AG09319 (cell line): ENCODE results near the gene GCLM.
"Not testable (repeated sequence)": the region's sequence is repeated elsewhere in the genome, so short reads cannot be mapped to it uniquely, and the experiment has no call there.

ENCODE experiments used
- DNase-seq: peaks from one replicate; pipeline ENCODE4 v3.0.0-alpha.2; 2010; ENCODE audit warnings: low read depth; ENCODE audit errors: extremely low read depth
- TF ChIP-seq, protein P1 (sequence below): IDR thresholded peaks from 2 replicates; pipeline ENCODE4 v1.5.1; 2011; ENCODE audit warnings: low read depth, mild to moderate bottlenecking, inconsistent platforms, low read length, moderate library complexity

GCLM gene

DNA sequence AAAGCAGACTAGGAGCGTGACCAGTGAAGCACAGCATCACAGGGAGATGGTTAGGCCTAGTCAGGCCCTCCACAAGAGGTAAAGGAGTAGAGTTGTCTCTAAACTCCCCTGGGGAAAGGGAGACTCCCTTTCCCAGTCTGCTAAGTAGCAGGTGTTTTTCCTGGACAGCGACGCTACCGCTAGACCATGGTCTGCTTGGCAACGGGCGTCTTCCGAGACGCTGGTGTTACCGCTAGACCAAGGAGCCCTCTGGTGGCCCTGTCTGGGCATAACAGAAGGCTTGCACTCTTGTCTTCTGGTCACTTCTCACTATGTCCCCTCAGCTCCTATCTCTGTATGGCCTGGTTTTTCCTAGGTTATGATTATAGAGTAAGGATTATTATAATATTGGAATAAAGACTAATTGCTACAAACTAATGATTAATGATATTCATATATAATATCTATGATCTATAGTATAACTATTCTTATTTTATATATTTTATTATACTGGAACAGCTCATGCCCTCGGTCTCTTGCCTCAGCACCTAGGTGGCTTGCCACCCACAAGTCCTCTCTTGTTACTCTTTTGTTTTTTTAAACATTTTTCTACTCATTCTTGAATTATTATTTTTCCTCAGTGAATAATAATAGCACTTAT is 58.4 kb downstream of the GCLM start:
- DNase-seq, result not testable (repeated sequence)
- TF ChIP-seq, protein P1, sequence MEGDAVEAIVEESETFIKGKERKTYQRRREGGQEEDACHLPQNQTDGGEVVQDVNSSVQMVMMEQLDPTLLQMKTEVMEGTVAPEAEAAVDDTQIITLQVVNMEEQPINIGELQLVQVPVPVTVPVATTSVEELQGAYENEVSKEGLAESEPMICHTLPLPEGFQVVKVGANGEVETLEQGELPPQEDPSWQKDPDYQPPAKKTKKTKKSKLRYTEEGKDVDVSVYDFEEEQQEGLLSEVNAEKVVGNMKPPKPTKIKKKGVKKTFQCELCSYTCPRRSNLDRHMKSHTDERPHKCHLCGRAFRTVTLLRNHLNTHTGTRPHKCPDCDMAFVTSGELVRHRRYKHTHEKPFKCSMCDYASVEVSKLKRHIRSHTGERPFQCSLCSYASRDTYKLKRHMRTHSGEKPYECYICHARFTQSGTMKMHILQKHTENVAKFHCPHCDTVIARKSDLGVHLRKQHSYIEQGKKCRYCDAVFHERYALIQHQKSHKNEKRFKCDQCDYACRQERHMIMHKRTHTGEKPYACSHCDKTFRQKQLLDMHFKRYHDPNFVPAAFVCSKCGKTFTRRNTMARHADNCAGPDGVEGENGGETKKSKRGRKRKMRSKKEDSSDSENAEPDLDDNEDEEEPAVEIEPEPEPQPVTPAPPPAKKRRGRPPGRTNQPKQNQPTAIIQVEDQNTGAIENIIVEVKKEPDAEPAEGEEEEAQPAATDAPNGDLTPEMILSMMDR, result peak; percentile 47

DNA sequence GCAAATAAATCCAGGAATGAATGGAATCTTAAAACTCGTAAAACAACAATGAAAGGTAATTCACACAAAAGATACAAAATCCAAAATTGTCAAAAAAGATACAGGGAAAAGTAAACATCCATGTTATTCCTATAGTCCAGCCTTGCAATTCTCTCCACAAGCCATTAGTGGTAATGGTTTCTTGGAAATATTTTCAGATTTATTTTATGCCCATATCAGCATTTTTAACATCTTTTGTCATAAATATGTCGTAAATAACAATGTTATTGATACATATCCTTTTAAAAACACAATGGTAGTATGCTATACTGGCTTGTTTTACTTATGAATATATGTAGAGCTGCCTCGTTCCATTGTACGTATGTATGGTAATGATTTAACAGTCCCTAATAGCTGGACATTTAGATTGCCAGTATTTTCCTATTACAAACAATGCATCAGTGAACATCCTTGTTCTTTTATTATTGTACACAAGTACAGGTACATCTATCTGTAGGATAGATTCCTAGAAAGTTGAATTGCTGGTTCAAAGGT is 60.8 kb downstream of the GCLM start:
- TF ChIP-seq, protein P1, result no peak
- DNase-seq, result no peak

DNA sequence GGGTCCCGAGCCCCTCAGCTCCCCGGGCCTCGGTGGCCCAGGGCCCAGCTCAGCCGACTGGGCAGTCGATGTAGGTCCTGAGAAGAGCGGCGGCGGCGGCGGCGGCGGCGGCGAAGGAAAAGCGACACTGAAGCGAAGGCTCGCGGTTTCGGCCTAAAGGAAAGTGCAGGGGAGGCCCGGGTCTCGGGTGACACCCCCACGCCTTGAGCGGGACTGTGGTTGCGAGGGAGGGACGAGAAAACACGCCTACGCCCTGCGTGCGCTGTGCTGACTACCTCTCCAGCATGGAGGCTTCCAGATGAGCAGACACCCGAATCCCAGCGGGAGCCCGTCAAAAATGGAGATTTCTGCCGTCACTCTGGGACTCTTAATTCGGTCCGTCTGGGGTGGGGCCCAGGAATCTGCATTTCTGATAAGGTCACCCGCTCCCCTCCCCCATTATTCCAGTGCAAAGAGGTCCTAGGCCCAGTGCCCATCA is 61.4 kb downstream of the GCLM start:
- TF ChIP-seq, protein P1, result no peak
- DNase-seq, result no peak

DNA sequence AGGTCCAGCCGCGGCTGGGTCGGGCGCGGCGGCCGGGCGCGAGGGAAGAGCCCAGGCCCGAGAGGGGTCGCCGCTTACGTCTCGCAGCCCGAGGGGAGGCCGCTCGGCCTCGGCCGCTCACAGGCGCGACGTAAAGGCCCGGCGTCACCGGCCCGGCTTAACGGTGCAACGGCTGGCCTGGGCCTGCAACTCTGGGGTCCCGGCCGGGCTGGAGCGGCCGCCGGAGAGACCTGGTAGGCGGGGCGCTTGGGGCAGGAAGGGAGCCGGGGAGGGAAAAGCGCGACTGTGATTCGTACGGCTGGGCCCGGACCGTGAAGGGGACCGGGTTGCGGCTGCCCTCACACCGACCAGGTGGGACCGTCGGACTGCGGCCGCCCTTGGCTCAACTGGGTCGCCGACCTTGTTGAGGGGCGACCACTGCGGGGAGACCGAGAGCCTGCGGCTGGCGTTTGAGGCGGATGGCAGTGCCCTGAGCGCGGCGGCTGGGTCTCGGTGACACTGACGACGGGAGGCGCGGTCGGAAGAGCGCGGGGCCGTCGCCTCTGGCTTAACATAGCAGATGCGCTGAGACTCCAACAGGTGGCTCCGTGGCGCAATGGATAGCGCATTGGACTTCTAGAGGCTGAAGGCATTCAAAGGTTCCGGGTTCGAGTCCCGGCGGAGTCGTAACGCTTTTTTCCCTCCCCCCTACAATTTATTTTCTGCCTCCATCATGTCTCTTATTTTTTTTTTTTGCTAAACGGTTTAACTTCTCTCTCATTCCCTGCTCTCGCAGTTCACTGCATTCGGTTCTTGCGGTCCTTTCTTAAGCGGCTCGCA is 62.0 kb downstream of the GCLM start:
- peak; percentile 72 for DNase-seq
- TF ChIP-seq, protein P1, result no peak; the same call in 1 of the 2 replicates

DNA sequence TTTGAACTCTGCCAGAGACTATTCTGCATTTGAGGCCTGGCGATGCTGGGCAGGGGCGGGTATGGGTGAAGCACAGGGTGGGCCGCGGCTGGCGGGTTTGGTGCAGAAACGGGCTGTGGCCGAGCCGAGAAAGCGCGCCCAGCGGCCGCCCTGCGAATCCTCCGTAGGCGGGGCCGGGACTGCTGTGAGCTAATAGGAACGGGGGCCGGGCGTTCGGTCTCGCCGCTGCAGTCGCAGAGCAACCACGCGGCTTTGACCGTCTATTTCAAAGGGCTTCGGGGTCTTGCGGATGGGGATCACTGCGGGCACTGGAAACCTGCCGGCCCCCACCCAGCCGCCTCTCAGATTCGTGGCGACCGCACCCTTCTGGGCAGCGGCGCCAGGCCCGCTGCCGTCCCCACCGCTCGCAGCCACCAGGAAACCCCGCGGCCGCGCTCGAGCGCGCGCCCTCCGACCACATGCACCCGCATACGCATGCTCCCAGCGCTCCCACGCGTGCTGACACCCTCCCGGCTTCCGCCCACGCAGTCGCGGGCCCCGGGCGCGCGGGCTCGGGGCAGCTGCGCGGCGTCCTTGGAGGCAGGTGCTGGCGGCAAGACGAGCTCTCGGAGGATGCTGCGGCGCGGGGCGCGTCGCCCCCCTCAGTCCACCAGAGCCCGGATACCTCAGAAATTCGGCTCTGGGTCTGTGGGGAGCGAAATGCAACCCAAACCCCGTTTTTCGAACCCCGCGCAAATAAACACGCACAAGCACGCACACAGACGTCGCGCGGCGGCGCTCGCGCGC is 62.8 kb downstream of the GCLM start:
- DNase-seq, result no peak

DNA sequence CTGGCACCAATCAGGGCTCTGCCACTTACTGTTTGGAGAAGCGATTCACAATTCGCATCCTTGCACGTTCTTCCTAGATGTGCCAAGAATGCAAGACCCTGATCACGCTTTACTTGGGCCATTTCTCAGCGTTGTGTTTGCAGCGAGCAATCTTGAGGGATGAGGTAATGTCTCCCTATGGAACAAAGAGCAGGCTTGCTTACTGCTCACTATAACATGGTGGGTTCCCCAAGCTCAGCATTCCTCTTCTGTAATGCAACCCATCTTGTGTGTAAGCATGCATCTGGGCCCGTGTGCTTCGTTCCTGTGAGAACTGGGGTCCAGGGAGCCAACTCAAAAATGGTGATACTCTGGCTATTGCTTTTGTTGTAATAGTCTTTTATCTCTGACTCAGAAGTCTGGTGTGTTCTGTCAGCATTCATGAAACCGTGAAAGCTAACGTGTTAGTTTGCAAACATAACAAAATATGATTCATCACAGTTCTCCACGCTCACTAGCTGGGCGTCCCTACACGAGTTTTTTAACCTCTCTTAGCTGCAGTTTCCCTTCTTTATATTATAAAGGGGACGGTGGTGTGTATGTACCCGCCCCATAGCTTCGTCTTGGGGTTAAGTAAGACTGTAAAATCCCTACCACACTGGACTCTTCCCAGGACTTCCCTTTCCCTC is 63.6 kb downstream of the GCLM start:
- TF ChIP-seq, protein P1, result no peak
- no peak for DNase-seq

More for the DNA sequence above, 62.8 kb downstream of the GCLM start:
- TF ChIP-seq, protein P1, result peak; percentile 30
